Middle frontal gyrus (tissue), 1 donor: ENCODE results near the gene OR2AJ1.

Experiments
- DNase-seq: peaks from one replicate; pipeline ENCODE4 v3.0.0-alpha.2; 2015; ENCODE audit warnings: low spot score; ENCODE audit errors: extremely low spot score

Gene OR2AJ1, protein sequence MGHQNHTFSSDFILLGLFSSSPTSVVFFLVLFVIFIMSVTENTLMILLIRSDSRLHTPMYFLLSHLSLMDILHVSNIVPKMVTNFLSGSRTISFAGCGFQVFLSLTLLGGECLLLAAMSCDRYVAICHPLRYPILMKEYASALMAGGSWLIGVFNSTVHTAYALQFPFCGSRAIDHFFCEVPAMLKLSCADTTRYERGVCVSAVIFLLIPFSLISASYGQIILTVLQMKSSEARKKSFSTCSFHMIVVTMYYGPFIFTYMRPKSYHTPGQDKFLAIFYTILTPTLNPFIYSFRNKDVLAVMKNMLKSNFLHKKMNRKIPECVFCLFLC

DNA sequence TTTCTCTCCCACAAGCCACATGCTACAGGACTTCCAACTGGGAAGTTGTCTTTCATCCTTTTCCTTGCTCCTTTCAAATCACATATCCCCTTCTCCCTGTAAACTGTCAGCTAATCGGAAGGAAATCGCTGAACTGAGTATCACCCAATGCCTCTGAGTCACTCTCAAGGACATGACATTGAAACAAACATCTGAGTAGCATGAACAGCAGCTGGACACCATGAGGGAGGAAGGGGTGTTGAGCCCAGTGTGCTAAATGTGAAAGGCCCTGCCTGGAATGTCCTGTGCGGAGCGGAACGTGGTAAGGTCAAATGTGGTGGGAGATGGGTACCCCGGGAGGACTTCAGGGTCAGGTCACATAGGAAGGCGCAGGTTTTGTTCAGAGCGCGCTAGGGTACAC is at the start of gene OR2AJ1:
OR2AJ1 (plus strand) TSS at position 22 of the 400 bp plus-strand sequence. CDS start 8,880 bp downstream, outside the sequence.
- no peak for DNase-seq

DNA sequence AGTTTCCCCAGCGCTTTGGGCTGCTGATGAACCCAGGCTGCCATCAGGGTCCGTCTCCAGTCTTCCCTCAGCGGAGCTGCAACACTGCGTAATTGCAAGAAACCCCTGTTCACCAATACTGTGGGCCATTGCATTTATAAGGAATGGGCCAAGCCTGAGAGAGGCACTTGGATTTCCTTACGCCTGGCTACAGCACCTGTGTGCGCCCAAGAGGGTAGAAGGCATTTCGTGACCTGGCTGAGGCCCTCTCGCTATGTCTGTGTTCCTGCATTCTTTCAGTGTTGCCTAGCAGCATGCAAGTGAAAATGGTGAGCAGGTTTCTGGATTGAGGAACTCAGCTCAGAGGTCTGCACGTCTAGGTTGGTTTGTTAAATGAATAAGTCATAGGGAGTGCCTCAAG is 41.3 kb upstream of the OR2AJ1 start:
- no peak for DNase-seq

DNA sequence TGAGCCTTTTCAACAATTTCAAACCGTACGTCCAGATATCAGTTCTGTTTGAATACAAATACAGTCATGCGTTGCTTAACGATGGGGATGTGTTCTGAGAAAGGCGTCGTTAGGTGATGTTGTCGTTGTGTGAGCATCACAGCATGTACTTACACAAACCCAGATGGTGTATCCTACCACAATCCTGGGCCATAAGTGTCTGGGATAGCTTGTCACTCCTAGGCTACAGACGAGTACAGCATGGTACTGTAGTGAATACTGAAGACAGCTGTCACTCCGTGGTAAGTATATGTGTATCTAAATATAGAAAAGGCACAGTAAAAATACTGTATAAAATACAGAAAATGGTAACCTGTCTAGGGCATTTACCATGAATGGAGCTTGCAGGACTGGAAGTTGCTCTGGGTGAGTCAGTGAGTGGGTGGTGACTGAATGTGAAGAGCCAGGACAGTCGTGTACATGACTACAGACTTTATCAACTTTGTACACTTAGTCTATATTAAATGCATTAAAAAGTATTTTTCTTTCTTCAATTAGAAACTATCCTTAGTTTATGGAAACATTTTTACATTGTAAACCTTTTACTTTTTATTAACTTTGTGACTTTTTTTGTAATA is 39.8 kb upstream of the OR2AJ1 start:
- DNase-seq, result no peak

DNA sequence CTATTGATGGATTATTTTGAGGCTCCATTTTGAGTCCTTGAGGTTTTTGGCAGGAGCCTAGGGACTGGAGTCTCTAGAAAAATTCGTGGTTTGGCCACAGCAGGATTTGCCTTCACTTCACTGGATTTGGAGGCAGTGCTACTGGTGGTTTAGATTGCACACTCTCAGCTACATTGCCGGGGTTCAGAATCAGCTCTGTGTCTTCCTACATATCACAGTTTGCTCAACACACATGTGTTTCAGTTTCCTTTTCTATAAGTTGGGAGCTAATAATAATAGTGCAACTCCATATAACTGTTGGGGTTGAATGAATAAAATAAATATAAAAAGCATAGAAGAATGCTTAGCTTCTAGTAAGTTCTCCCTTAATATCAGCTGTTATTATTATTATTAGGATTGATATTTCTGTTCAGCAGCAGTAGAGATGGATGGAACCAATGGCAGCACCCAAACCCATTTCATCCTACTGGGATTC is 29.5 kb upstream of the OR2AJ1 start, which contains the start of gene OR2W3:
OR2W3 (plus strand) TSS at position 425 of the 475 bp plus-strand sequence; CDS start at position 425, 0 bp downstream.
- DNase-seq, result no peak

DNA sequence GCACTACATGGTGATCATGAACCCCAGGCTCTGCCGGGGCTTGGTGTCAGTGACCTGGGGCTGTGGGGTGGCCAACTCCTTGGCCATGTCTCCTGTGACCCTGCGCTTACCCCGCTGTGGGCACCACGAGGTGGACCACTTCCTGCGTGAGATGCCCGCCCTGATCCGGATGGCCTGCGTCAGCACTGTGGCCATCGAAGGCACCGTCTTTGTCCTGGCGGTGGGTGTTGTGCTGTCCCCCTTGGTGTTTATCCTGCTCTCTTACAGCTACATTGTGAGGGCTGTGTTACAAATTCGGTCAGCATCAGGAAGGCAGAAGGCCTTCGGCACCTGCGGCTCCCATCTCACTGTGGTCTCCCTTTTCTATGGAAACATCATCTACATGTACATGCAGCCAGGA is 28.7 kb upstream of the OR2AJ1 start:
- no peak for DNase-seq

DNA sequence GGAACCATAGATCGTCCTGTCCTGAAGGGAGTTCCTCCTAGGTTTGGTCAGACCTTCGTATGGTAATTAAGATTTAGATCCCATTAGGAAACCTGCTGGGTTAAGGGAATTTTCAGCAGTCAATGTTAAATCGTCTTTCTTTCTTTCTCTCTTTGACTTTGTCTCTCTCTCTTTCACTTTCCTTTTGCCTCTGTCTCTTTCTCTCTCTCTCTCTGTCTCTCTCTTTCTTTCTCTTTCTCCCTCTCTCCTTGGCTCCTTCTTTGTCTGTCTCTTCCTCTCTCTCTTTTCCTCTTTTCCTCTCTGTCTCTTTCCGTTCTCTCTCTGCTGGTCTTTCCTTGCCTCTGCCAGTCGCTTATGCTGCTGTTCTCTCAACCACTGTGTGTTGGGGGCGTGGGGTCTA is 20.6 kb upstream of the OR2AJ1 start:
- no peak for DNase-seq

DNA sequence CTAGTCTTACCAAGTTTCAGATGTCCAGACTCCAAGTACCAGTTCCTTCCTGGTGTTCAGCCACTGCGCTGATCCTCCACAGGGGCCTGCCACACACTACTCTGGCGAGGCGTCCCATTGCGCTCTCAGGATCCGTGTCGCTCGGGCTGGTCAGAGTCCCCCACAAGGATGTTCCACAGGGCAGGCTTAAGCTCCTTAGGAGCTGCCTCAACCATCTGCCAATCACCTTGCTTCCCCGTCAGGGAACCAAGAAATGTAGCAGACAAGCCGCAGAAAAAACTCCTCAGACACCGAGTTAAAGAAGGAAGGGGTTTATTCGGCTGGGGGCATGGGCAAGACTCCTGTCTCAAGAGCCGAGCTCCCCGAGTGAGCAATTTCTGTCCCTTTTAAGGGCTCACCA is 19.5 kb upstream of the OR2AJ1 start:
- DNase-seq, result no peak

DNA sequence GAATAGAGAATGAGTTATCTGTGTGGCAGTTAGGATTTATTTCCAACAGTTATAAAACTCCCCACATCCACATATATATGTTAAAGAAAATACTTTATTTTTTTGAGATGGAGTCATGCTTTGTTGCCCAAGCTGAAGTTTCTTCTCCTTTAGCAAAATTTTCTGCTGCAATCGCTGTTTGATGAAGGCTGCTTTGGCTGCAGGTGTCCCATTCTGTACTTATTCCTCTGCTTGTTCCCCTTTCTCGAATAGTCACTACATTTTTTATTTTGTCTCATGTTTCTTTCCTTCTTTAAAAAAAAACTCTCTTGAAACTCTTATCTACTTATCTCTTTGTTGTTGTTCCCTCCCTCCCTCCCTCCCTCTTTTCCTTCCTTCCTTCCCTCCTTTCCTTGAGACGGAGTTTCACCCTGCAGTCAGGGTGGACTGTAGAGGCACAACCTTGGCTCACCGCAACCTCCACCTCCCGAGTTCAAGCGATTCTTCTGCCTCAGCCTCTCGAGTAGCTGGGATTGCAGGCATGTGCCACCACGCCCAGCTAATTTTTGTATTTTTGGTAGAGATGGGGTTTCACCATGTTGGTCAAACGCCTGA is 18.7 kb upstream of the OR2AJ1 start:
- DNase-seq, result no peak

DNA sequence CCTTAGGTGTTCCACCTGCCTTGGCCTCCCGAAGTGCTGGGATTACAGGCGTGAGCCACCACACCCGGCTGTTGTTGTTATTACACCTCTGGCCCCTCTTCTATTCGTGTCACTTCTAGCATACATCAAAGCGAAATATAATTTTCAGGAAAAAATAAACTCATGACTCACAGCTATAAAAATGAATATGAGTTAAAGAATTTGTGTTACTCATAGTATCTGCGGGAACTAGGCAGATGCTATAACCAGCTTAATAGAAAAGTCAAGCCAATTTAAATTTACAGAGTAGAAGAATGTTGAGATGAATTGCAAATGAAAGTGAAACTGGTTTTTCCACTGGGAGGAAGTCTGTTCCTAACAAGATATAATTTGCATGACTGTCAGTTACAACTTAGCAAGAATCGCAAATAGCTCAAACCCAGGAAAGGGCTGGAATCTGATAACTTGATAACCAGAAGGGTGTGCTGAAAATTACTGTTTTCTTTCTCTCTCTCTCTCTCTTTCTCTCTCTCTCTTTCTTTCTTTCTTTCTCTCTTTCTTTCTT is 18.1 kb upstream of the OR2AJ1 start:
- no peak for DNase-seq

DNA sequence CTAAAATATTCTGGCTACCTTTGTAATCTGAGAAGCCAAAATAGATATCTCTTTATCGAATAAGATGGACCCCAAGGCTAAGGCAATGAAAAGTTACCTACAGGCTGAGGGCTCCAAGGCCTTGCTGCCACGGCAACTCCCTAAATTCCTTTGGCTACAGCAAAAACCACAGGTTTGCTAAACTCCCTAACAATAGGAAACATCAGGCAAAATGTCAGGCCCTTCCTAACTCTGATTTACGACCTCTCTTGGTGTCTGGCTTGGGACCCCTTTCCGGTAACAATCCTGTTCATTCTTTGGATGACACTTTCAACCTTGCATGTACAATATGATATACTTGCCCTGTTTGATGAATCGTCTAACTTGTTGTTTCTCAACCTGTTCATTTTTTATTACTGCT is 15.9 kb upstream of the OR2AJ1 start:
- DNase-seq, result no peak

DNA sequence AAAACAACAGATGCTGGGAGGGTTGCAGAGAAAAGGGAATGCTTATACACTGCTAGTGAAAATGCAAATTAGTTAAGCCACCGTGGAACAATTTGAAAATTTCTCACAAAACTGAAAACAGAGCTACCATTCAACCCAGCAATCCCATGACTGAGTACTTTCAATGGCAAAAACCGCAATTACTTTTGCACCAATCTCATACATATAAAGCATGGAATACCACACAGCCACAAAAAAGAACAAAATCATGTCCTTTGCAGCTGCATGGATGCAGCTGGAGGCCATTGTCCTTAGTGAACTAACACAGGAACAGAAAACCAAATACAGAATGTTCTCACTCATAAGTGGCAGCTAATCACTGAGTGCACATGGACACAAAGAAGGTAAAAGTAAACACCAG is 10.9 kb upstream of the OR2AJ1 start:
- no peak for DNase-seq

DNA sequence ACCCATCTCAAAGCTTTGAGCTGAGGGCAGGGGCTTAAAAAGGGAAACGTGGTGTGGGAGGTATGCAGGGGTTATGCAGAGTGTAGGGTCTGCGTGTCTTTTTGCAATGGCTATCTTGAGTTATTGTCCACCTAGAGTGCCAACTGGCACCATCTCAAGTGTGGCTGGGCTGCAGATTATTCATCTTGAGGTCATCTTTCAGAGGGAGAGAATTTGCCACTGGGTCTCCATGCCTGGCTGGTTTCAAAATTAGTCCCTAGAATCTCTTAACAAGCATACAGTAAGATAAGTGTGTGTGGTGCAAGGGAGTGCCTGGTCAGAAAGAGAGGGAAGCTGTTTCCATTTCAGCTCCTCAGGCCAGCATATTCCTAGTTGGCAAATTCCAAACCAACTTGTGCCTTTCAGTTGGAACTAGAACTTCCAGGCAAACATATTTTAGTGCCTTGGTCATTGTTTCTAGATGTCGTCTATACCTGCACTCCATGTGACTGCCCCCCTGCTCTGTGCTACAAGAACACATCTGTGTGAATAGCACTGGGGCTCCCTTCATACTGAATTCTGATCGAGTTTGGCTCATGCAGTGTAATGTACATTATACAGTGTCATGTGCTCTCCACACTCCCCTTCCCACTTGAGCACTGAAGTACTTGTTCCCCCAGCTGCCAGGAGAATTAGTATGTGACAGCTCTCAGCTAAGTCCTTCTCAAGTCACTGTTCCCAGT is 9.6 kb upstream of the OR2AJ1 start:
- DNase-seq, result no peak

DNA sequence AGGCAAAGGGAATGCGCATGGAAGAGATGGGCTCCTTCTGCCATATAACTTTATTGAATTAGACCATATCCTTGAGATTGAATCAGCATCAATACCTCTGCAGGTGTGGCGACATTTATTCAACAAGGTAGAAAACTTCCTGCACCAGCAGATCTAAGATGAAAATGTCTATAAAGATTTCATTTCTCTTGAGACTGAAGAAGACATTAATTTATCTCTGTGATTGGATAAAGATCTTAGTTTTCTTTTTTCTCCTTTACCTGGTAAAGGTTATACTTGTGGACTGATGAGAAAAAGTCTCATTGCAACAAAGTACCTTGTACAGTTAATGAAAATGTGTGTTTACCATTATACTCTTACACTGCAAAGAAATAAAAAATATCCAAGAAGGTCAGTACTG is 4.7 kb upstream of the OR2AJ1 start, which contains the start of gene OR2T8:
OR2T8 (plus strand) TSS at position 301 of the 400 bp plus-strand sequence. CDS start 766 bp downstream, outside the sequence.
- DNase-seq, result no peak

DNA sequence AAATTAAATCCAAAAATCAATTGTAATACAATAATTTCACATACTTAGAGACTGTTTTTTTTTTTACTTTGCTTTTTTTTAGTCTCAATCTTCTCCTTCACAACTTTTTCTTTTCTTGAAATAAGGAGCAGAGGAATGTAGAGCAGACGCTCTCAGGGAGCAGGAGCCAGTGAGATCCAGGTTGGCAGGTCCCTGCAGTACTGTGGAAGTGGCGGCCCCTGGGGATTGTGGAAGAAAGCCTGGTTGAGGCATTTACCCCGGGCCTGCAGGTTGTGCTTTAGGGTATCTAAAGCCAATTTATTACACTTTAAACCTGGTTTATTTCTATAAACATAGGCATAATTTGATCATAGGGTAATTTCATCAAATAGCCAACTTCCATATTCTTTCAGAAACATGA is 748 bp upstream of the OR2AJ1 start:
- DNase-seq, result no peak

DNA sequence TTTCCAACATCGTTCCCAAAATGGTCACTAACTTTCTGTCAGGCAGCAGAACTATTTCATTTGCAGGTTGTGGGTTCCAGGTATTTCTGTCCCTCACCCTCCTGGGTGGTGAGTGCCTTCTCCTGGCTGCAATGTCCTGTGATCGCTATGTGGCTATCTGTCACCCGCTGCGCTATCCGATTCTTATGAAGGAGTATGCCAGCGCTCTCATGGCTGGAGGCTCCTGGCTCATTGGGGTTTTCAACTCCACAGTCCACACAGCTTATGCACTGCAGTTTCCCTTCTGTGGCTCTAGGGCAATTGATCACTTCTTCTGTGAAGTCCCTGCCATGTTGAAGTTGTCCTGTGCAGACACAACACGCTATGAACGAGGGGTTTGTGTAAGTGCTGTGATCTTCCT is 9.3 kb downstream of the OR2AJ1 start:
- DNase-seq, result no peak

DNA sequence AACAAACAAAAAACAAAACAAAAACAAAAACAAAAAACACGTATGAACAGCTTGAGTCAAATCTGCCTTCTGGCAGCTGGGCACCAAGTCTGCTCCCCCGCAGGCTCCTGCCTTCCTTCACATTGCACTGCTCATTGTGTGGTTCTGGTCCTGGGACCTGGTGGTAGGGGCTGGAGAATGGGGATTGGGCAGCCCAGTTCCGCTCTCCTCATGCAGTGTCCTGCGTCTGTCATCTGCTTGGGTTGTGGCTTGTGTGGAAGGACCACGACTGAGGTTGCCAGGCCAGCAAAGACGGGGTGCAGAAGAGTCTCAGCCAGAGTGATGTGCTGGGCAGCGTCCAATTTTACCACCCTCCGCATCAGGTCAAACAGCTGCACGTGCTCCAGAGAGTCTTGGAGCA is 11.1 kb downstream of the OR2AJ1 start:
- DNase-seq, result no peak

DNA sequence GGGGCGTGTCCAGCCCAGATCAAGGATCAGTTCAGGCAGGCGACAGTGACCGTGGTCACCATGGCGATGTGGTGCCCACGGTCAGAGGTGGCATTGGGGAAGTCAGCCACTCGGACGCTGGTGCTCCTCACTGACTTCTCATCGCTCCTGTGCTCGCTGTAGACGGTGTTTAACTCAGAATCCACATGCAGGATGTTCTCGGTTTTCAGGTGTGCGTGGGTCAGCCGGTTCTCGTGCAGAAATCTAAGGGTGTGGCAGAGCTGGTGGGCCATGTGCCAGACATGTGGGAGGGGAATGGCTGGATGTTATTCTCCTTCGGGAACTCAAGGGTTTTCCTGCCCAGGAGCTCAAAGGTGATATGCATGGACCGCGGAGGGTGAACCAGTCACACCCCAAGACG is 11.7 kb downstream of the OR2AJ1 start:
- DNase-seq, result no peak

DNA sequence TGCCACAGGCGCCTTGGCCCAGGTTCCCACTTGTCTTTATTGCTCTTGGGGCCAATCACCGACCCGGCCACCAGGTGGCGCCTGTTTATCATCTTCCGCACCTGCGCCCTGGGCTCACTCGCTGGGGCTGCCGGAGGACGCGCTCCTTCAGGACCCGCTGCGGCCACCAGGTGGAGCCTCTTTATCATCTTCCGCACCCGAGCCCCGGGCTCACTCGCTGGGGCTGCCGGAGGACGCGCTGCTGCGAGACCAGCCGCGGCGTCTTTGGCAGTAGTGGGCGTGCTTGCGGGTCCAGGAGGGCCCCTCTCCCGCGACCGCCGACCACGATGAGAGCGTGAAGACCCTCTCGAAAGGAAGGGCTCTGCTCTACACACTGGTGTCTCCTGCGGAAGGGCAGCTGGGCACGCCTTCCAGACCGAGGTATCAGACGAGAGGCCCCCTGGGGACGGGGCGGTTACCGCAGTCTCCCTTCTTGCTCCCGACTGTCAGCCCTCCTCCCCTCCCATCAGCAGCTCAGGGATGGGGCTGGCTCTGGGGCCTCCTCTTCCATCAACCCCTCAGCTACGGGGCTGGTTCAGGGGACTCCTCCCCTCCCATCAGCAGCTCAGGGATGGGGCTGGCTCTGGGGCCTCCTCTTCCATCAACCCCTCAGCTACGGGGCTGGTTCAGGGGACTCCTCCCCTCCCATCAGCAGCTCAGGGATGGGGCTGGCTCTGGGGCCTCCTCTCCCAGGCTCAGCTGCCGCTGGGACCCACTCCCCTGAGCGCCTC is 12.5 kb downstream of the OR2AJ1 start:
- DNase-seq, result peak; percentile 52

DNA sequence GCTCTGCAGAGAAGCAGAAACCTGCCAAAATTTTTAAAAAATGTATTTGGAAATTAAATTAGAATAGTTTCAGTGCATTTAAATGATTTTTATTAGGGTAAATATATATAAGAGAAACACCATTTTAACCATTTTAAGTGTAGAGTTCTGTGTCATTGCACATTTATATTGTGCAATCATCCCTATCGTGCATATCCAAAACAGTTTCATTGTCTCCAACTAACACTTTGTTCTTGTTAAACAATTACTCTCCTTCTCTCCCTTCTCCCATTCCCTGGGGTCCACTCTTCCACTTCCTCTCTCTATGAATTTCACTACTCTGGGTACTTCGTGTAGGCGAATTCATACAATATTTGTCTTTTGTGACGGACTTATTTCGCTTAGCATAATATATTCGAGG is 17.9 kb downstream of the OR2AJ1 start:
- DNase-seq, result no peak

DNA sequence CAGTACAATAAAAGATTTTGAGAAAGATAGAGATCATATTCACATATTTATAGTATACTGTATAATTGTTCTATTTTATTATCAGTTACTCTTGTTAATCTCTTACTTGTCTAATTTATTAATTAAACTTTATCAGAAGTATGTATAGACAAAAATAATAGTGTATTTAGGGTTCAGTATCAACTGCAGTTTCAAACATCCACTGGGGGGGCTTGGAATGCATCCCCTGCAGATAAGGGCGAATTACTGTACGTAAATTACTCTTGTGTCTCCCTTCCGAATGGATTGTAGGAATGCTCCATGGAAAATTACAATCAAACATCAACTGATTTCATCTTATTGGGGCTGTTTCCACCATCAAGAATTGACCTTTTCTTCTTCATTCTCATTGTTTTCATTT is 23.9 kb downstream of the OR2AJ1 start, which contains the start of gene OR2L8:
OR2L8 (plus strand) TSS at position 301 of the 400 bp plus-strand sequence; CDS start at position 301, 0 bp downstream.
- no peak for DNase-seq

DNA sequence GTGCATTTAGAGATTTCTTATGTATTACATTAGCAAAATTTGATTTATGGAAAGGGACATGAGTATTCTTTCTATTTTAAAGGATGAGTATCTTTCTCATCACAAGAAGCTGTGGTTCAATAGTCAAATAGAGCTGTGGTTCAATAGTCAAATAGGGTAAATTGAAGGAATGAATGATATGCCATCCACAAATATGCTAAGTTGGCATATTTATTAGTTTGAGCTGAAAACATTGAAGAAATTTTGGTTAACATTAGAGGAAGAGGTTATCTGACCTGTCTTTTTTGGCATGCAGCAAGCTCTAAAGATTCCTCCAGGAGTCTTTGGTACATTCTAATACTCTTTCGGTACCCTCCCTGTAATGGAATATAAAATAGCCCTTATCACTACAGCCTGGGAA is 28.7 kb downstream of the OR2AJ1 start:
- DNase-seq, result no peak
